Measurements from ENCODE around the gene SCAMP5.

Gene SCAMP5

GRCh38 chr15:75025548-75026260 is 30.3 kb downstream of the SCAMP5 start:
- no peak for TF ChIP-seq CTCF (IDR thresholded peaks at IDR 0.05; ENCODE audit: insufficient read depth, low read depth, low read length, missing control alignments)
- DNase-seq (ENCODE audit: low read depth): no peak
- no peak overlapping the region for H3K4me3 ChIP-seq (ENCODE audit: low read depth, low read length)

GRCh38 chr15:75027551-75027950 is 32.2 kb downstream of the SCAMP5 start:
- no peak for TF ChIP-seq CTCF (IDR thresholded peaks at IDR 0.05; ENCODE audit: insufficient read depth, low read depth, low read length, missing control alignments)
- DNase-seq (ENCODE audit: low read depth): peak; percentile 42
- H3K4me3 ChIP-seq (ENCODE audit: low read depth, low read length): no peak overlapping the region

GRCh38 chr15:75028991-75029377 is 33.6 kb downstream of the SCAMP5 start:
- TF ChIP-seq CTCF (IDR thresholded peaks at IDR 0.05; ENCODE audit: insufficient read depth, low read depth, low read length, missing control alignments): no peak
- no peak for DNase-seq (ENCODE audit: low read depth)
- no peak overlapping the region for H3K4me3 ChIP-seq (ENCODE audit: low read depth, low read length)

- no peak overlapping the region for H3K4me3 ChIP-seq (ENCODE audit: low read depth, low read length)
- peak; percentile 93 for TF ChIP-seq CTCF (IDR thresholded peaks at IDR 0.05; ENCODE audit: insufficient read depth, low read depth, low read length, missing control alignments)
- peak; percentile 90 for DNase-seq (ENCODE audit: low read depth)
Observed at GRCh38 chr15:75029378-75030022, 34.1 kb downstream of the SCAMP5 start.

- no peak for TF ChIP-seq CTCF (IDR thresholded peaks at IDR 0.05; ENCODE audit: insufficient read depth, low read depth, low read length, missing control alignments)
- H3K4me3 ChIP-seq (ENCODE audit: low read depth, low read length): no peak overlapping the region
- no peak for DNase-seq (ENCODE audit: low read depth)
Observed at GRCh38 chr15:75030023-75030413, 34.7 kb downstream of the SCAMP5 start.

- no peak for TF ChIP-seq CTCF (IDR thresholded peaks at IDR 0.05; ENCODE audit: insufficient read depth, low read depth, low read length, missing control alignments)
- DNase-seq (ENCODE audit: low read depth): no peak
- H3K4me3 ChIP-seq (ENCODE audit: low read depth, low read length): no peak overlapping the region
Observed at GRCh38 chr15:75030424-75030823, 35.1 kb downstream of the SCAMP5 start.

Data from GM12865 (cell line).